GM18861 (cell line): ENCODE measurements around the gene LIPG.
"Not testable (repeated sequence)": the region's sequence is repeated elsewhere in the genome, so short reads cannot be mapped to it uniquely, and the experiment has no call there.

Experiments
- ATAC-seq: cut with Tn5 transposase; IDR thresholded peaks from one replicate; pipeline ENCODE4 v1.9.1; 2021; ENCODE audit not compliant: unreplicated experiment

Gene LIPG

GRCh38 chr18:49546278-49546677, 15.6 kb upstream of the LIPG start:
- no peak for ATAC-seq

GRCh38 chr18:49546719-49547273, 15.1 kb upstream of the LIPG start:
- ATAC-seq = no peak

GRCh38 chr18:49547701-49548100, 14.2 kb upstream of the LIPG start:
- no peak for ATAC-seq

GRCh38 chr18:49548229-49548636, 13.6 kb upstream of the LIPG start:
- ATAC-seq = no peak

GRCh38 chr18:49550621-49551339, 11.1 kb upstream of the LIPG start:
- ATAC-seq = no peak

GRCh38 chr18:49553003-49553402, 8.9 kb upstream of the LIPG start:
- ATAC-seq = no peak

GRCh38 chr18:49555641-49556040, 6.2 kb upstream of the LIPG start:
- ATAC-seq = no peak

GRCh38 chr18:49558356-49558755, 3.5 kb upstream of the LIPG start:
- ATAC-seq = no peak

- ATAC-seq = not testable (repeated sequence)
Measured at GRCh38 chr18:49559326-49559931, 2.4 kb upstream of the LIPG start.

- ATAC-seq = no peak
Measured at GRCh38 chr18:49560277-49560623, 1.6 kb upstream of the LIPG start.

GRCh38 chr18:49560624-49561288, 1.1 kb upstream of the LIPG start:
- no peak for ATAC-seq

- no peak for ATAC-seq
Measured at GRCh38 chr18:49562481-49563129, 748 bp downstream of the LIPG start.

- no peak for ATAC-seq
Measured at GRCh38 chr18:49563130-49563540, 1.3 kb downstream of the LIPG start.

GRCh38 chr18:49563701-49564517, 2.1 kb downstream of the LIPG start:
- no peak for ATAC-seq

- no peak for ATAC-seq
Measured at GRCh38 chr18:49564518-49564834, 2.6 kb downstream of the LIPG start.

GRCh38 chr18:49565101-49565500, 3.2 kb downstream of the LIPG start:
- no peak for ATAC-seq

- no peak for ATAC-seq
Measured at GRCh38 chr18:49565612-49566011, 3.8 kb downstream of the LIPG start.

- ATAC-seq = no peak
Measured at GRCh38 chr18:49566217-49566770, 4.4 kb downstream of the LIPG start.

- ATAC-seq = no peak
Measured at GRCh38 chr18:49566985-49567384, 5.1 kb downstream of the LIPG start.

- ATAC-seq = no peak
Measured at GRCh38 chr18:49569724-49570123, 7.9 kb downstream of the LIPG start.

GRCh38 chr18:49570836-49571235, 9.0 kb downstream of the LIPG start:
- no peak for ATAC-seq
